ENCODE data around the gene SEMA4B. TPM values are rescaled to one million over a fixed set of nuclear protein-coding genes. Genes with fewer than 3 reads are reported as not detected.

Gene SEMA4B
- total and polyA plus RNA-seq, 9 of the 15 experiments (the other 6 are each of a cell fraction or from before 2014, with no cell fraction given), result 1.3 to 33.6 (median 11.0) TPM

DNA sequence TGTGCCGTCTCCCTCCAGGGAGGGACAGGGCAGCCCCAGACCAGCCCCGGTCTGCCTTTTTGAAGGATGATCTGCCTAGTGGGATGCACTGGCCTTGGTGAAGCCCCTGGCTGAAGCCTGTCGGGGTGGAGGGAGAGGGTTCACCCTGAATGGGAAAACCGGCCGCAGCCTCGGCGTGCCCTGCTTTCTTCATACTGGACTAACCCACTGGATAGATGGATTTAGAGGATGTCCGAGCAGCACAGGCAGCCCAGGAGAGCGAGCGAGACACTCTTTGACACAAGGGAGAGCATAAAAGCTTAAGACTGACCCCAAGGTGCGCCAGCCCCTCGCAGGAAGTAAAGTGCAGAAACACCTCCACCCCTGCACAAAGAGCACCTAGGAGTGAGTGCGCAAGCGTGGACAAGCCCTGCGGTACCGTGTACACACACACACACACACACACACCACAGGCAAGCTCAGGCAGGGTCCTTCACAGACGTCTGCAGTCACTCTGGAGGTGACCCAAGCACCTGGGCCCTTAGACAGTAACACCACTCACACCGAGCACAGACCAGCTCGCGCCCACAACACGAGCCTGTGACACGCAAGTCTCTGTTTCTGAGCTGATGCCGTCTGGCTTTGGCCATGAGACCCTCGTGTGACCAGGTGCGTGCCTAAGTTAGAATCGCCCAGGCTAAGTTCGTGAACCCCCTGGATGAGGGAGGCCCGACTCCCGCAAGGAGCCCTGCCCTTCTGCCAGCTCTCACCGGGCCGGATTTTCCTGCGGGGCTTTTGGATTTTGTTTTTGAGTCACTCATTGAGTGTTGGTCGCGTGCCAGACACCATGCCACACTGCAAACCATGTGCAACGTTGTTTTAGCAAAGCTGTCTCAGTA lies 11.3 kb downstream of the SEMA4B start:
- peaks cover 69% of the 10 kb centered on the region; the same call in 2 of the 3 replicates for H3K36me3 ChIP-seq (ENCODE audit: control insufficient read depth, insufficient read depth, low read length)
- H3K9ac ChIP-seq (ENCODE audit: insufficient read depth in 1 of 2, low read depth in 2 of 2, low read length in 2 of 2), result peak overlapping the region in 1 of 2 experiments; percentile 84; a peak in 2 of 4 replicates
- CTCF ChIA-PET (ENCODE audit: low intra/inter-chr PET ratio), result no interaction called here
- no peak overlapping the region for H3K4me2 ChIP-seq (ENCODE audit: insufficient read depth, low read length)
- in situ Hi-C loops (cut with MboI) (no loop called here), intact Hi-C loops (cut with micrococcal nuclease) (no loop called here)
- no peak for TF ChIP-seq ZNF121 (CRISPR knock-in tag; conservative IDR thresholded peaks at IDR 0.05)
- TF ChIP-seq, protein P1, sequence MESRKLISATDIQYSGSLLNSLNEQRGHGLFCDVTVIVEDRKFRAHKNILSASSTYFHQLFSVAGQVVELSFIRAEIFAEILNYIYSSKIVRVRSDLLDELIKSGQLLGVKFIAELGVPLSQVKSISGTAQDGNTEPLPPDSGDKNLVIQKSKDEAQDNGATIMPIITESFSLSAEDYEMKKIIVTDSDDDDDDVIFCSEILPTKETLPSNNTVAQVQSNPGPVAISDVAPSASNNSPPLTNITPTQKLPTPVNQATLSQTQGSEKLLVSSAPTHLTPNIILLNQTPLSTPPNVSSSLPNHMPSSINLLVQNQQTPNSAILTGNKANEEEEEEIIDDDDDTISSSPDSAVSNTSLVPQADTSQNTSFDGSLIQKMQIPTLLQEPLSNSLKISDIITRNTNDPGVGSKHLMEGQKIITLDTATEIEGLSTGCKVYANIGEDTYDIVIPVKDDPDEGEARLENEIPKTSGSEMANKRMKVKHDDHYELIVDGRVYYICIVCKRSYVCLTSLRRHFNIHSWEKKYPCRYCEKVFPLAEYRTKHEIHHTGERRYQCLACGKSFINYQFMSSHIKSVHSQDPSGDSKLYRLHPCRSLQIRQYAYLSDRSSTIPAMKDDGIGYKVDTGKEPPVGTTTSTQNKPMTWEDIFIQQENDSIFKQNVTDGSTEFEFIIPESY (CRISPR knock-in tag; IDR thresholded peaks at IDR 0.05), result 0 out of 2 replicates have a peak, but pooled peaks have one; percentile 20
- peaks cover 10 to 35% of the 10 kb centered on the region in 2 experiments; a peak in 4 of 5 replicates for H3K4me1 ChIP-seq (replicated peaks in 1 of 2; ENCODE audit: control insufficient read depth in 2 of 2, insufficient read depth in 2 of 2, low read length in 2 of 2)
- H3K9me3 ChIP-seq (replicated peaks; ENCODE audit: control insufficient read depth, insufficient read depth, low read depth, low read length), result no peaks in the 10 kb centered on the region
- FAIRE-seq, result no peak
- H3K27me3 ChIP-seq (ENCODE audit: control insufficient read depth in 2 of 2, insufficient read depth in 2 of 2, low read length in 2 of 2), result no peaks in the 10 kb centered on the region
- ATAC-seq, result no peak; the same call in 2 of the 3 replicates
- POLR2A ChIA-PET, result interaction anchor here (0.5 to 1.2 kb wide), 2 partner anchors 11 to 30 kb away, joined by 3 to 5 read pairs; partner anchors contain the start of gene SEMA4B
- H3K79me2 ChIP-seq (ENCODE audit: control insufficient read depth, insufficient read depth, low read length), result peaks cover 57% of the 10 kb centered on the region
- BruUV-seq (replicated peaks), result no TSS peak
- DNase-seq (ENCODE audit: extremely low read depth in 1 of 4, low spot score in 3 of 4), result no peak
- H3K9me1 ChIP-seq (ENCODE audit: control insufficient read depth, insufficient read depth, low read length), result no peaks in the 10 kb centered on the region
- 90% methylated on average over 33 of the region's 35 CpGs for WGBS (ENCODE audit: insufficient coverage, low coverage, missing lambda C conversion rate)
- H3K27ac ChIP-seq (ENCODE audit: extremely low read depth, low read depth, low read length), result no peak overlapping the region
- no peak overlapping the region for H2AFZ ChIP-seq (ENCODE audit: low read depth, low read length)
- no peak overlapping the region for H3K4me3 ChIP-seq
- no peaks in the 10 kb centered on the region; the same call in none of the 2 replicates for H4K20me1 ChIP-seq (replicated peaks; ENCODE audit: control insufficient read depth, insufficient read depth, low read length)
